ENCODE data around the gene FER. TPM values are rescaled to one million over a fixed set of nuclear protein-coding genes. Genes with fewer than 3 reads are reported as not detected.

FER gene
- total and polyA plus RNA-seq, 2 of the 8 experiments (the other 6 are each of a cell fraction or from before 2014, with no cell fraction given): 1.3 to 15.8 TPM

DNA sequence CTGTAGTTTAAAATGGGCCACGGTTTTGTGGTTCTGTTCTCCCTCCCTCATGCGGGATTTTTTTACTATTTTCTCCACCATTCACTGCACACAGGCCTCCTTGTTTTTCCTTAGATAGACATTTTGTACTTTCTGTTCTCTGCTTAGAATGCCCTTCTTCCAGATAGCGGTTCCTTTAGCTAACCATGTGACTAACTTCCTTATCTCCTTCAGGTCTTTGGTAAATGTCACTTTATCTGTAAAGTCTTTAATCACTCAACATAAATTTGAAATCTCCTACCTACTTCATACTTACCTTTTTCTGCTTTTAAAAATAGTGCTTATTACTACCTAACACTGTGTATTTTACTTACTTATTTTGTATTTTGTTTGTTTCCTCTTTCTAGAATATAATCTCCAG lies 15.0 kb downstream of the FER start (continued):
- no peak for TF ChIP-seq CBX8 (IDR thresholded peaks at IDR 0.05; ENCODE audit: borderline replicate concordance, low read depth, low read length)
